ENCODE measurements around the gene UBFD1. TPM values are rescaled to one million over a fixed set of nuclear protein-coding genes. Genes with fewer than 3 reads are reported as not detected.
A peak's percentile ranks its signal among the peaks of the same experiment; 100 is the strongest.

UBFD1 gene
- total RNA-seq, 1 experiment from 2014 or later, result 49.1 TPM

- H3K27me3 Mint-ChIP-seq (ENCODE audit: insufficient read depth, unreplicated experiment), result no peaks in the 10 kb centered on the region
- peaks cover 27% of the 10 kb centered on the region for H3K36me3 Mint-ChIP-seq (ENCODE audit: insufficient read depth, unreplicated experiment)
- H3K4me1 Mint-ChIP-seq (ENCODE audit: insufficient read depth, unreplicated experiment), result peaks cover 15% of the 10 kb centered on the region
- no peaks in the 10 kb centered on the region for H3K9me3 Mint-ChIP-seq (ENCODE audit: unreplicated experiment)
- DNase-seq (ENCODE audit: unreplicated experiment), result no peak
- H3K4me3 Mint-ChIP-seq (ENCODE audit: unreplicated experiment), result peak overlapping the region; percentile 74
- TF ChIP-seq CTCF (IDR thresholded peaks at IDR 0.05; ENCODE audit: unreplicated experiment), result no peak
- POLR2A ChIA-PET, result interaction anchor here (0.6 to 2.1 kb wide), 3 partner anchors 11 to 445 kb away, joined by 3 to 6 read pairs (median 5); no protein-coding TSS in a partner anchor
- CTCF ChIA-PET, result interaction anchor here (0.7 to 1.8 kb wide), 4 partner anchors 9 to 37 kb away, joined by 3 to 12 read pairs (median 3); no protein-coding TSS in a partner anchor
- intact Hi-C loops (cut with micrococcal nuclease), result no loop called here
- TSS peak; percentile 45 for BruUV-seq (replicated peaks)
- H3K27ac Mint-ChIP-seq (ENCODE audit: low read depth, unreplicated experiment), result peak overlapping the region; percentile 27
Measured at GRCh38 chr16:23595246-23595950, 37.9 kb downstream of the UBFD1 start.

DNA sequence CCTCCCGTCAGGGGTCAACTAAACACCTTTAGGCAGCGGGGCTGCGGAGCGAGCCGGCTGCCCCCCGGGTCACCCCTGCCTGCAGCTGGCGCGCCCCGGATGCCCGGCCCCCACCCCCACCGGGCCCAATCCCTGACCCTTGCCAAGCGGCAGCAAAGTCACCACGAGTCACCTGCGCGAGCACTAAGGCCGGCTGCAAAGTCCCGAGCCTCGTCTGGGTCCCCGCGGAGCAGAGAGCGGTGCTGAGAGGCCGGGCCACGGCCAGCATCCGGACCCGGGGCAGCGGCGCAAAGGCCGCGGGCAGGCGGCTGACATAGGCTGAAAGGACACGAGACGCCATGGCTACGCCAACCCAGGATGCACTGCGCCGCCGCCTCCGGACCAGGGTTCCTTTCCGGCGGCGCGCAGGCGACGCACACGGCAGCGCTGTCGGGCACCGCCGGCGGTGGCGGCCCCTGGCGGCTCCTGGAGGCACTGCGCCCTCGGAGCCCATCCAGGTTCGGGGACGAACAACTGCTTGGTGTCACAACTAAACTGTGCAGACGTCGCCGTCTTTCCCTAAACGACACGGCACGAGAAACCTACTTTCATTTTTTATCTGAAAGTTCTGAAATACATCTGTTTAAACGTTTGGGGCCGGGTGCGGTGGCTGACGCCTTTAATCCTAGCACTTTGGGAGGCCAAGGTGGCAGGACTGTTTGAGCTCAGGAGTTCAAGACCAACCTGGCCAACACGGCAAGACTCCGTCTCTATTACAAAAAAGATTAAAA is 38.6 kb downstream of the UBFD1 start, which contains the start of gene NDUFAB1:
TSS of gene NDUFAB1 (minus strand) at position 366 of the 770 bp plus-strand sequence. CDS start at position 340, 26 bp downstream.
- no peaks in the 10 kb centered on the region for H3K27me3 Mint-ChIP-seq (ENCODE audit: insufficient read depth, unreplicated experiment)
- no peaks in the 10 kb centered on the region for H3K9me3 Mint-ChIP-seq (ENCODE audit: unreplicated experiment)
- TF ChIP-seq CTCF (IDR thresholded peaks at IDR 0.05; ENCODE audit: unreplicated experiment), result peak; percentile 97
- peak within 1 kb of the TSS; percentile 74 for H3K4me3 Mint-ChIP-seq (ENCODE audit: unreplicated experiment)
- H3K4me1 Mint-ChIP-seq (ENCODE audit: insufficient read depth, unreplicated experiment), result peaks cover 15% of the 10 kb centered on the region
- CTCF ChIA-PET, result interaction anchor here (0.5 to 2.1 kb wide), 29 partner anchors 9 to 912 kb away, joined by 3 to 12 read pairs (median 4); no protein-coding TSS in a partner anchor
- DNase-seq (ENCODE audit: unreplicated experiment), result peak; percentile 87
- intact Hi-C loops (cut with micrococcal nuclease), result loop anchor here (1.0 kb wide), 1 partner anchor 39 kb away; the partner anchor contains the start of genes EARS2 and UBFD1
- H3K27ac Mint-ChIP-seq (ENCODE audit: low read depth, unreplicated experiment), result peak within 1 kb of the TSS; percentile 51
- peaks cover 28% of the 10 kb centered on the region for H3K36me3 Mint-ChIP-seq (ENCODE audit: insufficient read depth, unreplicated experiment)
- POLR2A ChIA-PET, result interaction anchor here (0.6 to 2.4 kb wide), 10 partner anchors 10 to 1957 kb away, joined by 3 to 10 read pairs (median 5); partner anchors contain the start of genes DCTN5, EARS2, PALB2 and UBFD1
- no TSS peak for BruUV-seq (replicated peaks)

GRCh38 chr16:23597003-23597756 is 39.7 kb downstream of the UBFD1 start:
- CTCF ChIA-PET, result interaction anchor here (0.6 to 2.1 kb wide), 26 partner anchors 8 to 683 kb away, joined by 3 to 12 read pairs (median 4); no protein-coding TSS in a partner anchor
- POLR2A ChIA-PET, result interaction anchor here (0.6 to 2.4 kb wide), 8 partner anchors 9 to 44 kb away, joined by 3 to 10 read pairs (median 5); partner anchors contain the start of genes DCTN5, EARS2, PALB2 and UBFD1
- intact Hi-C loops (cut with micrococcal nuclease), result no loop called here
- H3K4me3 Mint-ChIP-seq (ENCODE audit: unreplicated experiment), result no peak overlapping the region
- DNase-seq (ENCODE audit: unreplicated experiment), result peak; percentile 44
- peaks cover 6% of the 10 kb centered on the region for H3K4me1 Mint-ChIP-seq (ENCODE audit: insufficient read depth, unreplicated experiment)
- no TSS peak for BruUV-seq (replicated peaks)
- H3K27me3 Mint-ChIP-seq (ENCODE audit: insufficient read depth, unreplicated experiment), result no peaks in the 10 kb centered on the region
- H3K9me3 Mint-ChIP-seq (ENCODE audit: unreplicated experiment), result no peaks in the 10 kb centered on the region
- peak overlapping the region; percentile 51 for H3K27ac Mint-ChIP-seq (ENCODE audit: low read depth, unreplicated experiment)
- no peak for TF ChIP-seq CTCF (IDR thresholded peaks at IDR 0.05; ENCODE audit: unreplicated experiment)
- H3K36me3 Mint-ChIP-seq (ENCODE audit: insufficient read depth, unreplicated experiment), result peaks cover 28% of the 10 kb centered on the region
